ENCODE measurements around the gene PHF12. TPM values are rescaled to one million over a fixed set of nuclear protein-coding genes. Genes with fewer than 3 reads are reported as not detected.

The PHF12 gene
- total and polyA plus RNA-seq, 2 of the 13 experiments (the other 11 are each of a cell fraction or from before 2014, with no cell fraction given), result 9.8 to 17.1 TPM

DNA sequence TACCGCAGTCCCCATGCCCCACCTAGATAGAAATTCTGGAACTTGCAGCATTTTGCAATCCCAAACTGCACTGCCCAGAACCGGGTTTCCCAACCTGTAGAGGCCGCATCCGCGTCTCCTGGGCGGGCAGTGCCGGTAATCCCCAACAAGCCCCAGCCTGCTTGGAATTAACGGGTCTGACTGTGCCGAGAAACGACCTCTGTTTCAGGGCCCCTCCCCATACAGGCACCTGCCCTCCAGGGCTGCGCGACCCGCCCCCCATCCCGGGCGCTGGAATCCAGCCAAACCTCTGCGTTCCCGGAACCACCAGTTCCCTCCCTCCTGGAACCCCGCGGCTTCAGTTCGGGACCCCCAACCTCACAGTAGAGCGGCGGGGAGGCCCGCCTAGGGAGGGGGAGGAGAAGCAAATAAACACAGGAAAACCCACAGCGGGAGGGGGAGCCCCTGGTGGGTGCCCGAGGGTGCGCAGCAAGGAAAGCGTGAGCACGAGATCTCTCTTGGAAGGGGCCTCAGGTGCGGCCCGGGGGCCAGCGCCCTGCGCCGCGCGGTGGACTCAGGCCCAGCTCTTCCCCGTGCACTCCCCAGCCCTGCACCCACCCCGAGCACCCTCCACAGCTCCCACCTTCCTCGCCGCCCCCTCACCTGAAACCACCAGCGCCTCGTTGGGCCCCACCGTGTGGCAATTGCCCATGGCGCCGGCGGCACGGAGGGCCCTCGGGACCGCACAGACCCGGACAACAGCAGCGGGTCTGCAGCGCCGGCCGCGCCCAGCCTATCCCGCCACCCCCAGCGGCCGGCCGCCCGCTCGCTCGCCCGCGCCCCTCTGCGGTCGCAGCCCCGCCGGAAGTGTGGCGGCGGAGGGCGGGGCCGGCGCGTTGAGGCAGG, 54.2 kb downstream of the PHF12 start, which contains the start of gene FLOT2 (continued):
- TF ChIP-seq, protein P1, sequence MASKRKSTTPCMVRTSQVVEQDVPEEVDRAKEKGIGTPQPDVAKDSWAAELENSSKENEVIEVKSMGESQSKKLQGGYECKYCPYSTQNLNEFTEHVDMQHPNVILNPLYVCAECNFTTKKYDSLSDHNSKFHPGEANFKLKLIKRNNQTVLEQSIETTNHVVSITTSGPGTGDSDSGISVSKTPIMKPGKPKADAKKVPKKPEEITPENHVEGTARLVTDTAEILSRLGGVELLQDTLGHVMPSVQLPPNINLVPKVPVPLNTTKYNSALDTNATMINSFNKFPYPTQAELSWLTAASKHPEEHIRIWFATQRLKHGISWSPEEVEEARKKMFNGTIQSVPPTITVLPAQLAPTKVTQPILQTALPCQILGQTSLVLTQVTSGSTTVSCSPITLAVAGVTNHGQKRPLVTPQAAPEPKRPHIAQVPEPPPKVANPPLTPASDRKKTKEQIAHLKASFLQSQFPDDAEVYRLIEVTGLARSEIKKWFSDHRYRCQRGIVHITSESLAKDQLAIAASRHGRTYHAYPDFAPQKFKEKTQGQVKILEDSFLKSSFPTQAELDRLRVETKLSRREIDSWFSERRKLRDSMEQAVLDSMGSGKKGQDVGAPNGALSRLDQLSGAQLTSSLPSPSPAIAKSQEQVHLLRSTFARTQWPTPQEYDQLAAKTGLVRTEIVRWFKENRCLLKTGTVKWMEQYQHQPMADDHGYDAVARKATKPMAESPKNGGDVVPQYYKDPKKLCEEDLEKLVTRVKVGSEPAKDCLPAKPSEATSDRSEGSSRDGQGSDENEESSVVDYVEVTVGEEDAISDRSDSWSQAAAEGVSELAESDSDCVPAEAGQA (IDR thresholded peaks at IDR 0.05; ENCODE audit: low read depth), result no peak
- TF ChIP-seq, protein P1 (CRISPR knock-in tag; IDR thresholded peaks at IDR 0.05; ENCODE audit: borderline replicate concordance), result no peak
- no peak for TF ChIP-seq NFKB2 (CRISPR knock-in tag; IDR thresholded peaks at IDR 0.05; ENCODE audit: borderline replicate concordance)
- TF ChIP-seq NR2F6 (IDR thresholded peaks at IDR 0.05), result no peak
- peak; percentile 7; the same call in 1 of the 2 replicates for TF ChIP-seq NR2F6 (CRISPR knock-in tag; IDR thresholded peaks at IDR 0.05)
- TF ChIP-seq PITX1 (CRISPR knock-in tag; IDR thresholded peaks at IDR 0.05), result peak; percentile 68
- TF ChIP-seq ZFAT (CRISPR knock-in tag; conservative IDR thresholded peaks at IDR 0.05), result 0 out of 2 replicates have a peak, but pooled peaks have one; percentile 15
- TF ChIP-seq, protein P2, sequence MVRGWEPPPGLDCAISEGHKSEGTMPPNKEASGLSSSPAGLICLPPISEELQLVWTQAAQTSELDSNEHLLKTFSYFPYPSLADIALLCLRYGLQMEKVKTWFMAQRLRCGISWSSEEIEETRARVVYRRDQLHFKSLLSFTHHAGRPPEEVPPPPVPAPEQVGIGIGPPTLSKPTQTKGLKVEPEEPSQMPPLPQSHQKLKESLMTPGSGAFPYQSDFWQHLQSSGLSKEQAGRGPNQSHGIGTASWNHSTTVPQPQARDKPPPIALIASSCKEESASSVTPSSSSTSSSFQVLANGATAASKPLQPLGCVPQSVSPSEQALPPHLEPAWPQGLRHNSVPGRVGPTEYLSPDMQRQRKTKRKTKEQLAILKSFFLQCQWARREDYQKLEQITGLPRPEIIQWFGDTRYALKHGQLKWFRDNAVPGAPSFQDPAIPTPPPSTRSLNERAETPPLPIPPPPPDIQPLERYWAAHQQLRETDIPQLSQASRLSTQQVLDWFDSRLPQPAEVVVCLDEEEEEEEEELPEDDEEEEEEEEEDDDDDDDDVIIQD (CRISPR knock-in tag; IDR thresholded peaks at IDR 0.05; ENCODE audit: low read depth), result no peak
- TF ChIP-seq AGO2 (optimal IDR thresholded peaks at IDR 0.05; ENCODE audit: low read depth, low read length), result peak; percentile 98
- TF ChIP-seq ZSCAN9 (CRISPR knock-in tag; IDR thresholded peaks at IDR 0.05; ENCODE audit: borderline replicate concordance), result 0 out of 2 replicates have a peak, but pooled peaks have one; percentile 18
- TF ChIP-seq TMF1 (CRISPR knock-in tag; IDR thresholded peaks at IDR 0.05; ENCODE audit: low read depth), result no peak
- 0 out of 2 replicates have a peak, but pooled peaks have one; percentile 62 for TF ChIP-seq ZIK1 (CRISPR knock-in tag; IDR thresholded peaks at IDR 0.05; ENCODE audit: borderline replicate concordance, low read depth)
- TF ChIP-seq, protein P3, sequence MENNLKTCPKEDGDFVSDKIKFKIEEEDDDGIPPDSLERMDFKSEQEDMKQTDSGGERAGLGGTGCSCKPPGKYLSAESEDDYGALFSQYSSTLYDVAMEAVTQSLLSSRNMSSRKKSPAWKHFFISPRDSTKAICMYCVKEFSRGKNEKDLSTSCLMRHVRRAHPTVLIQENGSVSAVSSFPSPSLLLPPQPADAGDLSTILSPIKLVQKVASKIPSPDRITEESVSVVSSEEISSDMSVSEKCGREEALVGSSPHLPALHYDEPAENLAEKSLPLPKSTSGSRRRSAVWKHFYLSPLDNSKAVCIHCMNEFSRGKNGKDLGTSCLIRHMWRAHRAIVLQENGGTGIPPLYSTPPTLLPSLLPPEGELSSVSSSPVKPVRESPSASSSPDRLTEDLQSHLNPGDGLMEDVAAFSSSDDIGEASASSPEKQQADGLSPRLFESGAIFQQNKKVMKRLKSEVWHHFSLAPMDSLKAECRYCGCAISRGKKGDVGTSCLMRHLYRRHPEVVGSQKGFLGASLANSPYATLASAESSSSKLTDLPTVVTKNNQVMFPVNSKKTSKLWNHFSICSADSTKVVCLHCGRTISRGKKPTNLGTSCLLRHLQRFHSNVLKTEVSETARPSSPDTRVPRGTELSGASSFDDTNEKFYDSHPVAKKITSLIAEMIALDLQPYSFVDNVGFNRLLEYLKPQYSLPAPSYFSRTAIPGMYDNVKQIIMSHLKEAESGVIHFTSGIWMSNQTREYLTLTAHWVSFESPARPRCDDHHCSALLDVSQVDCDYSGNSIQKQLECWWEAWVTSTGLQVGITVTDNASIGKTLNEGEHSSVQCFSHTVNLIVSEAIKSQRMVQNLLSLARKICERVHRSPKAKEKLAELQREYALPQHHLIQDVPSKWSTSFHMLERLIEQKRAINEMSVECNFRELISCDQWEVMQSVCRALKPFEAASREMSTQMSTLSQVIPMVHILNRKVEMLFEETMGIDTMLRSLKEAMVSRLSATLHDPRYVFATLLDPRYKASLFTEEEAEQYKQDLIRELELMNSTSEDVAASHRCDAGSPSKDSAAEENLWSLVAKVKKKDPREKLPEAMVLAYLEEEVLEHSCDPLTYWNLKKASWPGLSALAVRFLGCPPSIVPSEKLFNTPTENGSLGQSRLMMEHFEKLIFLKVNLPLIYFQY (CRISPR knock-in tag; IDR thresholded peaks at IDR 0.05; ENCODE audit: borderline replicate concordance), result 0 out of 2 replicates have a peak, but pooled peaks have one; percentile 11
- TF ChIP-seq NFIC (IDR thresholded peaks at IDR 0.05; ENCODE audit: low read length), result peak; percentile 50; the same call in 1 of the 2 replicates
- TF ChIP-seq, protein P4, sequence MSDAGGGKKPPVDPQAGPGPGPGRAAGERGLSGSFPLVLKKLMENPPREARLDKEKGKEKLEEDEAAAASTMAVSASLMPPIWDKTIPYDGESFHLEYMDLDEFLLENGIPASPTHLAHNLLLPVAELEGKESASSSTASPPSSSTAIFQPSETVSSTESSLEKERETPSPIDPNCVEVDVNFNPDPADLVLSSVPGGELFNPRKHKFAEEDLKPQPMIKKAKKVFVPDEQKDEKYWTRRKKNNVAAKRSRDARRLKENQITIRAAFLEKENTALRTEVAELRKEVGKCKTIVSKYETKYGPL (CRISPR knock-in tag; IDR thresholded peaks at IDR 0.05), result no peak
- peak; percentile 76; the same call in 1 of the 2 replicates for TF ChIP-seq ZNF709 (CRISPR knock-in tag; IDR thresholded peaks at IDR 0.05)
- TF ChIP-seq ZC3H4 (CRISPR knock-in tag; IDR thresholded peaks at IDR 0.05; ENCODE audit: borderline replicate concordance), result 0 out of 2 replicates have a peak, but pooled peaks have one; percentile 9
